HUDEP-2 (cell line): ENCODE data around the gene AHSG.

ENCODE experiments used
- DNase-seq, 76 experiments: peaks; one replicate each; lab custom pipeline; 2025; ENCODE audit not compliant: unreplicated experiment in 76 of 76; lab: John Stamatoyannopoulos, UW

The AHSG gene

DNA sequence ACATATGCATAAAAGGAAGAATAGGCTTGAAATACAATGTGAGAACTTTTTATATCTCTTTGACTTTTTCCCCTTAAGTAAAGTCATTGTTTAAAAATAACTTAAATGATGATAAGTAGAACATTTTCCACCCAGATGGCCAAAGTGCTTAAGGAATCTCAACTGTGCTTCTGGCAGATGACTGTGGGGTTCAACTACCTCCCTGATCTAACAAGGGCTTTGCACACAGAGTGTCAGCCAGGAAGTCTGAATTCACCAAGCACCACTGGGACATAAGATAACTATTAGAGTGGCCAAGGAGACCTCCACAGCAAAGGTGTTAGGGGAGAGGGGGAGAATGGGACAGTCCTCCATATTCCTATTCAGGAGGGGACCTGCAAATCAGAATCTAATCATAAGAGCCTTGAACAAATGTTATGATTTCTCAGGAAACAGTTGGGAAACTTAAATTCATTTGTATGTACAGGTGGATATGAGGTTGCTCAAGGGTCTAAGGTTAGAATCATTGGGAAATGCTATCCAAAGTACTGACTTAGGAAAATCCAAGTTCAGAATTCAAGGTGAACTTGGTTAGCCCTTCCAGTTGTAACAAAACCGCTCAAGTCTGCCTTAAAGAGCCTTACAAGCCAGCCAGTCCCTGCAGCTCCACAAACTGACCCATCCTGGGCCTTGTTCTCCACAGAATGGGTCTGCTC lies 27.1 kb downstream of the AHSG start, which contains the start of gene FETUB:
TSS of gene FETUB (plus strand) at position 622 of the 695 bp plus-strand sequence. CDS start at position 684, 62 bp downstream.
- DNase-seq = no peak

DNA sequence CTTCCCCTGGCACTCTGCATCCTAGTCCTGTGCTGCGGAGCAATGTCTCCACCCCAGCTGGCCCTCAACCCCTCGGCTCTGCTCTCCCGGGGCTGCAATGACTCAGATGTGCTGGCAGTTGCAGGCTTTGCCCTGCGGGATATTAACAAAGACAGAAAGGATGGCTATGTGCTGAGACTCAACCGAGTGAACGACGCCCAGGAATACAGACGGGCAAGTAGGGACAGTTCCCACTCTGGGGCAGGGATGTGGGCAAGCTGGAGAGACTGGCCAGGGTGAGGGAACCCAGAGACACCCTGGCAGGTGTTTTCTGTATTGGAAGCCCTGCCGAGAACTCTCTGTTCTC lies 27.6 kb downstream of the AHSG start:
- DNase-seq = no peak

- DNase-seq = no peak
These were observed 28.1 kb downstream of the AHSG start for GRCh38 chr3:186640929-186641328.

DNA sequence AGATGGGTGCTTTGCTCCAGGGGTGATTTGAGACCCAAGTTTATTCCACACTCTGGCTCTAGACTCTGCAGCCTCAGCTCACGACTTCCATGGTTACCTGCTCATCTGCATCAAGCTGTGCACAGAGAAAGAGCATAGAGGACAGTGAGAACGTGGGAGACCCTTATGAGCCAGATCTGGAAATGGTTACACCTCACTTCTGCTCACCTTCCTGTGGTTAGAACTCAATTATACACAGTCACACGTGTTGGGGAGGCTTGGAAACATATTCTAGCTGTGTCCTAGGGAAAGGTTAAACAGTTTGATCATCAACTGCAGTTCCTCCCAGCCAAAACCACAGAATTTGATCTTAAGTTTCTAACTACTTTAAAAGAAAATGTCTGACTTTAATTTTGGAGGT lies 29.2 kb downstream of the AHSG start:
- no peak for DNase-seq

GRCh38 chr3:186643493-186643892 lies 30.6 kb downstream of the AHSG start:
- DNase-seq = no peak

- DNase-seq = no peak
These were observed 31.8 kb downstream of the AHSG start for GRCh38 chr3:186644683-186645082.

GRCh38 chr3:186646106-186646505 lies 33.2 kb downstream of the AHSG start:
- DNase-seq = no peak

GRCh38 chr3:186646841-186647240 lies 34.0 kb downstream of the AHSG start:
- DNase-seq = no peak

DNA sequence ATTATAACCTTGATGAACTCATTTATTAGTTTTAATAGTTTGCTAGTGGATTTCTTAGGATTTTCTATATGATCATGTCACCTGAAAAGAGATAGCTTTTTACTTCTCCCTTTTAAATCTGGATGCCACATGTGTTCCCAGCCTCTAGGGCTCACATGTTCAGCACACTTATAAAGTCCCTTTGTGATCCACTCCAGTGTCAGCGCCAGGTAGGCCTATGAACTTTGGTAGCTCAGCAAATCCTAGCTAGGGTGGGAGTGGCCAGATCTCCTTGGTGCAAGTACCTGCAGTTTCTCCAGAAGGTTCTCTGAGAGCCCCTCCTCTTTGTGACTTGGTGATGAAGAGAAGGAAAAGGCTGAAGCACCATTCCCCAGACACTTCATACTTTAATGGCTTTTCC lies 36.0 kb downstream of the AHSG start:
- DNase-seq = no peak

DNA sequence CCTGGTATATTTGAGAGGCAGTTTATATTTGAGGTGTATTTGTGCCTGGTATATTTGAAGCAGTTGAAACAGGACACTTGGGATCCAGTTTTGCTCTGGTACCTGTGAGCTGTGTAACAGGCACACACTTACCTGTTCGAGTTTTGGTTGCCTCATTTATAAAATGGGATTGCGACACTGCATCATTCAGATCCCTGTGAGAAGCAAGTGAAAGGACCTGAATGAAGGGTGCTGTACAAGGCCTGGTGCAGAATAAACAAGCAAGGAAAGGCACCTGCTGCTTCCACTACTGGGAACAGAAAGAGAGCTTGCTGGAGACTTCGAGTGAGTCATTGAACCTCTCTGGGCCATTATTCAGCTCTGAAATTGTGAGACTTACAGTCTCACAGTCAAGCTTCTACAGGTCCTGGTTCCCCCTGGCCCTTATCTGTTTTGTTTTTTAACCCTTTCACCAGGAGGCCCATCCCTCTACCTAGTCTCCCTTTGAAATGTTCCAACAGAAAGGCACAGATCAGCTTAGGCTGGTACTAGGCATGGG lies 38.9 kb downstream of the AHSG start:
- no peak for DNase-seq

DNA sequence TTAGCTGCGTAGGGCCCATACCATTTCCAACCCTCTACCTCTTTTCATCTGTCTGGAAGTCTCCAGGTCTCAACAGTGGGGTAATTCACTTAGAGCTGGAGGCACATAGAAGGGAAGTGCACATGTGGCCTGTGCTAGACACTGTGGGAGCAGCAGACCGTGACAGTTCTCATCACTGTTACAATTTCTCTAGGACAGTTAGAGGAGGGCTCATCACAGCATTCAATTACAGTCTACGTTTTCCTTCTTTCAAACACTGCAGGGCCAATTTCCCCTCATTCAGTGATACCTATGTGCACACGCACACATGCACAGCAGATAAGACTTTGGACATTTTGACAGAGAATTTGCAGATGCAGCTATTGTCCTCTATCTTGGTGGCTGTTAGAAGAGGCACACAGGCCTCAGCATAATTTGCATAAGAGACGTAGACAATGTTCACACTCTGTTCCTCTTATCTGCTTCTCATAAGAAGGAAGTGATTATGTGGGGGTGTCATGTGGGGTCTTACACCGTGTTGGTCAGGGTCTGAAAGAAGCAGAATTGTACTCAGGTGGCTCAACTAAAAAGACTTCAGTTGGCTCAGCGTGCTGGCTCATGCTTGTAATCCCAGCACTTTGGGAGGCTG lies 40.3 kb downstream of the AHSG start:
- no peak for DNase-seq

- DNase-seq = no peak
These were observed 41.1 kb downstream of the AHSG start for GRCh38 chr3:186653984-186654383.

- no peak for DNase-seq
These were observed 50.7 kb downstream of the AHSG start for GRCh38 chr3:186663361-186664118.

- no peak for DNase-seq
These were observed 51.2 kb downstream of the AHSG start for GRCh38 chr3:186664119-186664495.

- no peak for DNase-seq
These were observed 51.6 kb downstream of the AHSG start for GRCh38 chr3:186664506-186664905.

- no peak for DNase-seq
These were observed 52.8 kb downstream of the AHSG start, which contains the start of gene HRG for GRCh38 chr3:186665625-186666188. TSS of gene HRG (plus strand) at chr3:186666014. CDS start at chr3:186666032, 18 bp downstream.

DNA sequence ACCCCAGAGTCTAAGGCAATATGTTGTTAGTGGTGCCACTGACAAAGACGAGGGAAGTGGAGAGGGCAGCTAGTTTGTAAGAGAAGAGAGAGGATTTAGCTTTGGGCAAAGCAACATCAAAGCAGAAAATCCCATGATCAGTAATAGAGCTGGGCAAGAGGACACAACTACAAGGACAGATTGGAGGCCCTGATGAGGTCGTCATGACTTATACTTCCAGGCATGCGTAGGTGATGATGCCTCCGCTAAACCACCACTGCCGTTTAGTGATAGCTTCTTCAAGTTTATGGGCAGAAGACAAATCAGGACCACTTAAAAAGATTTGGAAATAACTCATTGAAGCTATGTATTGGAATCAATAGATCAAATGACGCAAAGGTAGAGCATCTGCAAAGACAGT lies 55.6 kb downstream of the AHSG start:
- DNase-seq = no peak

DNA sequence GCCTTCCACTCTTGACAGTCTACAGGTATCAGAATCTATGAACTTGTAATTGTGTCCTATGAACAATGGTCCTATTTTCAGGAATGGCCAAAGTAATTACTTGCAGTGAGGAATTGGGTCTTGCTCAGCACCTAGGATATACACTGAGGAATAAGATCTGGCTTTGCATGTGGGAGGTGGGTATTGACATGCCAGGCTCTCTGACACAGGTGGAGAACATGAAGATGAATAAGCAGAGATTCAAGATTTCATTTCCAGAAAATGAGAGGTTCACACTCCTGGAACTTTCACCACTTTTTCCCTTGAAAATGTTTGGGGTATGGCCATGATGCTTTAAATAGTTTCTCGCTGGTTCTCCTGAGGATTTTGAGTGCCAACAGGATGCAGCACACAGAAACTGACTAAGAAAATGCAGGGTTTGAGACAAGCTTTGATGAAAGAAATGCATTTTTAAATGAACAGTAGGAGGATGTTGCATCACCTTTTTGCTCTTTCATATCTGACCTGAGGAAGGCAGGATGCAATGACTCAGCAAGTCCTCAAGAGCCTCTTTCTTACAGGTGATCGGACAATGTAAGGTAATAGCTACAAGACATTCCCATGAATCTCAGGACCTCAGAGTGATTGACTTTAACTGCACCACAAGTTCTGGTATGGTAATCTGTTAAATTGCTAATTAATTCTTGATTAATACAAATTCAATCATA lies 56.7 kb downstream of the AHSG start:
- no peak for DNase-seq

- DNase-seq = no peak
These were observed 57.3 kb downstream of the AHSG start for GRCh38 chr3:186670155-186670554.
